H9 (cell line): Measurements from ENCODE around the gene RNASE8. TPM values are rescaled to one million over a fixed set of nuclear protein-coding genes. Genes with fewer than 3 reads are reported as not detected.

Experiments used
- DNase-seq: peaks from one replicate; pipeline ENCODE4 v3.0.0-alpha.2; 2017
- H2AFZ ChIP-seq: one replicate; pipeline ENCODE4 v1.6.1; 2013; ENCODE audit warnings: mild to moderate bottlenecking, low read length, control low read depth, moderate library complexity
- H2AK5ac ChIP-seq: 2 replicates; pipeline ENCODE4 v1.6.1; 2013; ENCODE audit warnings: low read length, control low read depth, mixed read lengths; ENCODE audit not compliant: insufficient read length
- H2BK120ac ChIP-seq: one replicate; pipeline ENCODE4 v1.6.1; 2013; ENCODE audit warnings: low read depth, mild to moderate bottlenecking, low read length, control low read depth, inconsistent platforms; ENCODE audit not compliant: poor library complexity, severe bottlenecking
- H2BK12ac ChIP-seq: 2 replicates; pipeline ENCODE4 v1.6.1; 2013; ENCODE audit warnings: low read length, control low read depth, mixed read lengths, low read depth; ENCODE audit not compliant: insufficient read length
- H2BK15ac ChIP-seq: 2 replicates; pipeline ENCODE4 v1.6.1; 2013; ENCODE audit warnings: low read depth, low read length, control low read depth
- H2BK20ac ChIP-seq: one replicate; pipeline ENCODE4 v1.6.1; 2013; ENCODE audit warnings: low read depth, mild to moderate bottlenecking, low read length, control low read depth, inconsistent platforms; ENCODE audit not compliant: poor library complexity, severe bottlenecking
- H2BK5ac ChIP-seq: 2 replicates; pipeline ENCODE4 v1.6.1; 2013; ENCODE audit warnings: low read length, control low read depth, mixed read lengths; ENCODE audit not compliant: insufficient read length
- H3K14ac ChIP-seq: 2 replicates; pipeline ENCODE4 v1.6.1; 2013; ENCODE audit warnings: low read length, control low read depth; ENCODE audit not compliant: insufficient read depth
- H3K18ac ChIP-seq: 2 replicates; pipeline ENCODE4 v1.6.1; 2013; ENCODE audit warnings: low read depth, mild to moderate bottlenecking, mixed read lengths, low read length, control low read depth; ENCODE audit not compliant: insufficient read length
- H3K23ac ChIP-seq: 2 replicates; pipeline ENCODE4 v1.6.1; 2013; ENCODE audit warnings: low read length, control low read depth, mixed read lengths, low read depth; ENCODE audit not compliant: insufficient read length
- H3K23me2 ChIP-seq: 2 replicates; pipeline ENCODE4 v1.6.1; 2013; ENCODE audit warnings: low read depth, mild to moderate bottlenecking, mixed read lengths, low read length, control low read depth; ENCODE audit not compliant: insufficient read length, poor library complexity, severe bottlenecking
- H3K27ac ChIP-seq: 2 replicates; pipeline ENCODE4 v1.5.1; 2013; ENCODE audit warnings: low read length, control low read depth, mixed read lengths, low read depth; ENCODE audit not compliant: insufficient read length
- H3K27me3 ChIP-seq: 2 replicates; pipeline ENCODE4 v1.6.1; 2013; ENCODE audit warnings: low read length, control low read depth, inconsistent platforms; ENCODE audit not compliant: insufficient read depth
- H3K4ac ChIP-seq: 2 replicates; pipeline ENCODE4 v1.6.1; 2013; ENCODE audit warnings: low read depth, mild to moderate bottlenecking, control low read depth, inconsistent platforms, low read length, moderate library complexity
- H3K4me1 ChIP-seq: 2 replicates; pipeline ENCODE4 v1.6.1; 2013; ENCODE audit warnings: low read length, control low read depth, inconsistent platforms; ENCODE audit not compliant: insufficient read depth
- H3K4me2 ChIP-seq: 2 replicates; pipeline ENCODE4 v1.6.1; 2013; ENCODE audit warnings: low read length, control low read depth, mixed read lengths; ENCODE audit not compliant: insufficient read length, insufficient read depth
- H3K56ac ChIP-seq: 2 replicates; pipeline ENCODE4 v1.6.1; 2013; ENCODE audit warnings: low read depth, mild to moderate bottlenecking, mixed read lengths, low read length, control low read depth; ENCODE audit not compliant: insufficient read length
- H3K79me1 ChIP-seq: 2 replicates; pipeline ENCODE4 v1.6.1; 2013; ENCODE audit warnings: low read depth, mild to moderate bottlenecking, moderate library complexity, low read length, control low read depth, inconsistent platforms; ENCODE audit not compliant: insufficient read depth, poor library complexity, severe bottlenecking
- H3K79me2 ChIP-seq: 2 replicates; pipeline ENCODE4 v1.6.1; 2013; ENCODE audit warnings: low read length, control low read depth, inconsistent platforms; ENCODE audit not compliant: insufficient read depth
- H3K9ac ChIP-seq: 2 replicates; pipeline ENCODE4 v1.6.1; 2013; ENCODE audit warnings: low read length, control low read depth, mixed read lengths; ENCODE audit not compliant: insufficient read length; ENCODE audit errors: extremely low read depth
- H3K9me3 ChIP-seq: one replicate; pipeline ENCODE4 v1.6.1; 2013; ENCODE audit warnings: low read depth, low read length, inconsistent platforms; ENCODE audit not compliant: control insufficient read depth
- H3T11ph ChIP-seq: one replicate; pipeline ENCODE4 v1.6.1; 2013; ENCODE audit warnings: mild to moderate bottlenecking, low read length, control low read depth, inconsistent platforms
- H4K20me1 ChIP-seq: one replicate; pipeline ENCODE4 v1.6.1; 2013; ENCODE audit not compliant: control insufficient read depth, insufficient read length, insufficient read depth
- H4K5ac ChIP-seq: 2 replicates; pipeline ENCODE4 v1.6.1; 2013; ENCODE audit warnings: low read depth, mild to moderate bottlenecking, mixed read lengths, low read length, control low read depth; ENCODE audit not compliant: insufficient read length
- H4K8ac ChIP-seq: replicated peaks from 2 replicates; pipeline ENCODE4 v1.6.1; 2013; ENCODE audit warnings: low read length, control low read depth, mixed read lengths, low read depth; ENCODE audit not compliant: insufficient read length
- H4K91ac ChIP-seq: 2 replicates; pipeline ENCODE4 v1.6.1; 2013; ENCODE audit warnings: low read depth, mild to moderate bottlenecking, moderate library complexity, mixed read lengths, low read length, control low read depth; ENCODE audit not compliant: insufficient read length
- H3K27ac Mint-ChIP-seq, 3 experiments: 2 replicates in 2 of 3; 3 replicates in 1 of 3; pipeline ENCODE4 v1.8.0; 2020 to 2021; ENCODE audit warnings: mixed read lengths in 3 of 3, mild to moderate bottlenecking in 1 of 3, moderate library complexity in 1 of 3
- H3K27me3 Mint-ChIP-seq: 2 replicates; pipeline ENCODE4 v1.8.0; 2021; ENCODE audit warnings: low read depth, mild to moderate bottlenecking, moderate library complexity, mixed read lengths
- H3K36me3 Mint-ChIP-seq, 3 experiments: 2 replicates in 2 of 3; 3 replicates in 1 of 3; pipeline ENCODE4 v1.8.0; 2020 to 2021; ENCODE audit warnings: low read depth in 3 of 3, mixed read lengths in 3 of 3; ENCODE audit not compliant: insufficient read depth in 1 of 3
- H3K4me1 Mint-ChIP-seq, 2 experiments: 2 replicates each; pipeline ENCODE4 v1.8.0; 2020; ENCODE audit warnings: mixed read lengths in 2 of 2
- H3K4me3 Mint-ChIP-seq, 2 experiments: 2 replicates in 1 of 2; 3 replicates in 1 of 2; pipeline ENCODE4 v1.8.0; 2020 to 2021; ENCODE audit warnings: mild to moderate bottlenecking in 2 of 2, mixed read lengths in 2 of 2, moderate library complexity in 1 of 2
- H3K9me3 Mint-ChIP-seq, 2 experiments: 2 replicates in 1 of 2; 3 replicates in 1 of 2; pipeline ENCODE4 v1.8.0; 2020; ENCODE audit warnings: mild to moderate bottlenecking in 2 of 2, mixed read lengths in 2 of 2, moderate library complexity in 1 of 2
- CTCF ChIP-seq: fragments of 200-600 bp; sonication (generic); conservative IDR thresholded peaks from 3 replicates; pipeline ENCODE4 v1.8.0; 2021; ENCODE audit warnings: antibody characterized with exemption, mild to moderate bottlenecking
- WGBS: extraction: QIAGEN DNeasy Blood & Tissue Kit; methylation state at CpG from one replicate; pipeline ENCODE4 v1.1.7; 2013; ENCODE audit warnings: missing lambda C conversion rate, low lambda C conversion rate, mixed read lengths; ENCODE audit not compliant: insufficient read length; ENCODE audit errors: extremely low coverage; 5-methylcytosine and 5-hydroxymethylcytosine counted together
- total RNA-seq: library from RNA; stranded (reverse); gene quantifications from 2 replicates; pipeline ENCODE4 v1.2.1, GENCODE V29; 2021

RNASE8 gene
- total RNA-seq, 1 experiment from 2014 or later = not detected

GRCh38 chr14:21030531-21030930 lies 27.1 kb upstream of the RNASE8 start:
- H4K8ac ChIP-seq = no peak overlapping the region
- no peak for TF ChIP-seq CTCF
- H3K23ac ChIP-seq = no peak overlapping the region
- H3K4me1 ChIP-seq = peaks cover 4% of the 10 kb centered on the region; the same call in 1 of the 2 replicates
- no peaks in the 10 kb centered on the region for H3K79me2 ChIP-seq
- H3K14ac ChIP-seq = no peak overlapping the region
- no peak overlapping the region for H3K56ac ChIP-seq
- H2AFZ ChIP-seq = no peak overlapping the region
- no peak overlapping the region for H2BK15ac ChIP-seq
- H3K9me3 Mint-ChIP-seq = no peaks in the 10 kb centered on the region
- no peak overlapping the region for H3K18ac ChIP-seq
- no peak overlapping the region for H3T11ph ChIP-seq
- peaks cover under 1% of the 10 kb centered on the region for H3K23me2 ChIP-seq
- no peak overlapping the region for H2BK120ac ChIP-seq
- H2BK12ac ChIP-seq = no peak overlapping the region
- no peak overlapping the region for H3K9ac ChIP-seq
- H3K27ac Mint-ChIP-seq = no peak overlapping the region
- H3K4me2 ChIP-seq = no peak overlapping the region
- H3K27me3 ChIP-seq = no peaks in the 10 kb centered on the region; the same call in 1 of the 2 replicates
- no peaks in the 10 kb centered on the region for H3K9me3 ChIP-seq
- no peaks in the 10 kb centered on the region for H4K20me1 ChIP-seq
- no peak overlapping the region for H3K4ac ChIP-seq
- no peaks in the 10 kb centered on the region for H3K79me1 ChIP-seq
- no CpG with 5 or more reads among the region's 12 CpGs for WGBS
- H3K27ac ChIP-seq = no peak overlapping the region
- H2AK5ac ChIP-seq = no peak overlapping the region
- no peaks in the 10 kb centered on the region for H3K36me3 Mint-ChIP-seq
- no peak for DNase-seq
- H4K5ac ChIP-seq = no peak overlapping the region
- H3K4me1 Mint-ChIP-seq = peaks cover 14 to 15% of the 10 kb centered on the region in 2 experiments
- no peak overlapping the region for H4K91ac ChIP-seq
- no peak overlapping the region for H3K4me3 Mint-ChIP-seq
- peaks cover 62% of the 10 kb centered on the region for H3K27me3 Mint-ChIP-seq
- no peak overlapping the region for H2BK20ac ChIP-seq
- no peak overlapping the region for H2BK5ac ChIP-seq
